GM21367 (cell line): Measurements from ENCODE around the gene TMEM123.

ENCODE experiments used
- ATAC-seq: cut with Tn5 transposase; IDR thresholded peaks from one replicate; pipeline ENCODE4 v1.9.1; 2021; ENCODE audit not compliant: unreplicated experiment

Gene TMEM123

GRCh38 chr11:102426570-102426969, 26.0 kb downstream of the TMEM123 start:
- ATAC-seq, result no peak

GRCh38 chr11:102426000-102426399, 26.6 kb downstream of the TMEM123 start:
- ATAC-seq, result no peak

- no peak for ATAC-seq
Measured at GRCh38 chr11:102423936-102424335, 28.6 kb downstream of the TMEM123 start.

- ATAC-seq, result no peak
Measured at GRCh38 chr11:102422817-102423712, 29.5 kb downstream of the TMEM123 start.

- ATAC-seq, result no peak
Measured at GRCh38 chr11:102421261-102421660, 31.3 kb downstream of the TMEM123 start.

- peak; percentile 60 for ATAC-seq
Measured at GRCh38 chr11:102420547-102420946, 32.0 kb downstream of the TMEM123 start.

- ATAC-seq, result no peak
Measured at GRCh38 chr11:102419181-102419580, 33.4 kb downstream of the TMEM123 start.

GRCh38 chr11:102416976-102417375, 35.6 kb downstream of the TMEM123 start:
- no peak for ATAC-seq

- ATAC-seq, result no peak
Measured at GRCh38 chr11:102415304-102415916, 37.2 kb downstream of the TMEM123 start.

GRCh38 chr11:102414559-102414958, 38.0 kb downstream of the TMEM123 start:
- ATAC-seq, result no peak

GRCh38 chr11:102413497-102413896, 39.1 kb downstream of the TMEM123 start:
- ATAC-seq, result no peak

- ATAC-seq, result no peak
Measured at GRCh38 chr11:102411142-102411541, 41.4 kb downstream of the TMEM123 start.

- ATAC-seq, result no peak
Measured at GRCh38 chr11:102410382-102410784, 42.2 kb downstream of the TMEM123 start.

- no peak for ATAC-seq
Measured at GRCh38 chr11:102408339-102408738, 44.2 kb downstream of the TMEM123 start.

GRCh38 chr11:102407901-102408300, 44.7 kb downstream of the TMEM123 start:
- no peak for ATAC-seq

GRCh38 chr11:102406099-102406498, 46.5 kb downstream of the TMEM123 start:
- no peak for ATAC-seq

- ATAC-seq, result no peak
Measured at GRCh38 chr11:102405501-102405900, 47.1 kb downstream of the TMEM123 start.

- ATAC-seq, result no peak
Measured at GRCh38 chr11:102402548-102402947, 50.0 kb downstream of the TMEM123 start.

- no peak for ATAC-seq
Measured at GRCh38 chr11:102401905-102402304, 50.7 kb downstream of the TMEM123 start.

- no peak for ATAC-seq
Measured at GRCh38 chr11:102400603-102401002, 52.0 kb downstream of the TMEM123 start.

GRCh38 chr11:102399189-102399588, 53.4 kb downstream of the TMEM123 start:
- no peak for ATAC-seq

- no peak for ATAC-seq
Measured at GRCh38 chr11:102398297-102398696, 54.3 kb downstream of the TMEM123 start.
